Lower lobe of right lung (tissue), 2 donors: ENCODE results near the gene PPP2R2C. TPM values are rescaled to one million over a fixed set of nuclear protein-coding genes. Genes with fewer than 3 reads are reported as not detected.

ENCODE experiments used
- ATAC-seq, 2 donors: fragments of 200-7000 bp; cut with Tn5 transposase; one replicate each; pipeline ENCODE4 v1.9.1; 2020 to 2022; ENCODE audit warnings: mild to moderate bottlenecking in 2 of 2, moderate library complexity in 2 of 2
- DNase-seq: peaks from one replicate; pipeline ENCODE4 v3.0.0-alpha.2; 2020
- H3K27ac ChIP-seq: fragments of 200-600 bp; one replicate; pipeline ENCODE4 v1.8.0; 2022
- H3K27me3 ChIP-seq: fragments of 200-600 bp; one replicate; pipeline ENCODE4 v1.8.0; 2022; ENCODE audit warnings: low read depth
- H3K36me3 ChIP-seq: fragments of 200-600 bp; one replicate; pipeline ENCODE4 v1.8.0; 2022; ENCODE audit warnings: mild to moderate bottlenecking
- H3K4me1 ChIP-seq: fragments of 200-600 bp; one replicate; pipeline ENCODE4 v1.8.0; 2022
- H3K4me3 ChIP-seq: fragments of 200-600 bp; one replicate; pipeline ENCODE4 v1.8.0; 2022; ENCODE audit warnings: mild to moderate bottlenecking
- H3K9me3 ChIP-seq: fragments of 200-600 bp; one replicate; pipeline ENCODE4 v1.8.0; 2022
- CTCF ChIP-seq: fragments of 200-600 bp; IDR thresholded peaks from one replicate; pipeline ENCODE4 v1.8.0; 2022; ENCODE audit warnings: antibody characterized with exemption, mild to moderate bottlenecking
- intact Hi-C: fragments of 100-400 bp; cut with DNase I; formaldehyde crosslinking; loops from one replicate; pipeline ENCODE4 v1.11.0; 2022
- total RNA-seq: library from RNA; stranded (reverse); fragmentation: NEBNext Ultra II Directional; extraction: Animal tissue kit (Norgen Biotek cat#: 25700); gene quantifications from one replicate; pipeline ENCODE4 v1.2.1, GENCODE V29; 2021
- donor health status: DM: no; HTN: yes; CAD: no; lungs with severe emphysema.

The PPP2R2C gene
- total RNA-seq, 1 donor from 2014 or later: not detected

DNA sequence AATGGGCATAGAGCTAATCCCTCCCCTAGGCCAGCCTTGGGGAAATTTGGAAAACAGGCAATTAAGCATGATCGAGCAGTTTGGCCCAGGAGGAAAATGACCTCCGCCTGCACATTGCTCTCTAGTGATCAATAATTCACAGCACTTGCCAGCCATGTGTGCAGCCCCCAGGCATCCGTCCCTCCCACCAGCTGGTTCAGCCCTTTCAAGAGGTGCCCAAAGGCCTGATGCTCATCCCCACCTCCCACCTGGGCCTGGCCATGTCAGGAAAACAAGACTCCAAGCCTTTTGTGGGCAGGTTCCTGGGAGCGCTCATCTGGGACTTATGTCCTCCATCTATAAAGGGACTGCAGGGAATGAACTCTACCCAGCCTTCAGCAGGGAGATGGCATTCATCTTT is 17.5 kb upstream of the PPP2R2C start:
- Histone ChIP-seq H3K4me3 (no peak overlapping the region), H3K27me3 (peaks cover 4% of the 10 kb centered on the region), H3K36me3 (no peaks in the 10 kb centered on the region), H3K4me1 (no peaks in the 10 kb centered on the region), H3K9me3 (peaks cover 19% of the 10 kb centered on the region), H3K27ac (no peak overlapping the region)
- DNase-seq (no peak), ATAC-seq (no peak)
- no peak for TF ChIP-seq CTCF
- intact Hi-C loops: no loop called here

DNA sequence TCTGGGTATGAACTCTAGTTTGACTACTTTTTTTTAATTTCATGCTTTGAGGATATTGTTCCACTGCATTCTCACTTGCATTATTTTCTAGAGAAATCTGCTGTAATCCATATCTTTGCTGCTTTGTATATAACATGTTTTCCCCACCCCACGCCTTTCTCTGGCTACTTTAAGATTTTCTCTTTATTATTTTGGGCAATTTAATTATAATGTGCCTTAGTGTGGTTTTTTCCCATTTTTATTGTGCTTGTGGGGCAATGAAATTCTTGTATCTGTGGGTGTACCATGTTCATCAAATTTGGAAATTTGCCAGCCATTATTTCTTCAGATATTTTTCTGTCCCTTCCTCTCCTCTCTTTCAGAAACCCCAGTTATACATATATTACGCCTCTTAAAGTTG is 15.1 kb upstream of the PPP2R2C start:
- H3K27me3 ChIP-seq: no peaks in the 10 kb centered on the region
- no peak for TF ChIP-seq CTCF
- H3K36me3 ChIP-seq: no peaks in the 10 kb centered on the region
- ATAC-seq (no peak), DNase-seq (no peak)
- no peaks in the 10 kb centered on the region for H3K4me1 ChIP-seq
- intact Hi-C loops: no loop called here
- no peak overlapping the region for H3K27ac ChIP-seq
- no peak overlapping the region for H3K4me3 ChIP-seq
- peaks cover 24% of the 10 kb centered on the region for H3K9me3 ChIP-seq

DNA sequence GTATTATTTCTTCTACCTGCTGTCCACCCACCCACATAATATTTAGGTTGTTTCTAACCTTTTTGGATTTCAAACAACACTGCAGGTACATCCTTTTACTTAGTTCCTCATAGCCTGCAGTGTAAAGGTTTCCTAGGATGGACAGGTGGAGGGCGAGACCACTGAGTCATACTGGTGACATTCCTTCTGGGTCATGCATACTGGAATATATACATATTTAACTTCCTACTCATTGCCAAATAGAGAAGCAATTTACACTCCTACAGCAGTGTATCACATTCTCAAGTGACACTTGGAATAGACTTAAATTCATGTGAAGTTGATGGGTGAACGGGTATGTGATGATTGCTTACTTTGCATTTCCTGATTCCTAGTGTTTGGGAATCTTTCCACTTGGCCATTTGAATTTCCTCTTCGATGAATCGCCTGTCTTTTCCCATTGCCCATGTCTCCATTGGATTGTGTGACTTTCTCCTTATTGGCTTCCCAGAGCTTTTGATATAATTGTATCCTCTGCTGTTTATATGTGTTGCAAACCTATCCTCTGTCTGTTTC is 8.2 kb upstream of the PPP2R2C start:
- H3K36me3 ChIP-seq: no peaks in the 10 kb centered on the region
- DNase-seq: no peak
- H3K27me3 ChIP-seq: peaks cover 23% of the 10 kb centered on the region
- no peak for ATAC-seq
- no peaks in the 10 kb centered on the region for H3K4me1 ChIP-seq
- H3K9me3 ChIP-seq: peaks cover 8% of the 10 kb centered on the region
- no peak overlapping the region for H3K27ac ChIP-seq
- no peak overlapping the region for H3K4me3 ChIP-seq
- no peak for TF ChIP-seq CTCF
- intact Hi-C loops: no loop called here

DNA sequence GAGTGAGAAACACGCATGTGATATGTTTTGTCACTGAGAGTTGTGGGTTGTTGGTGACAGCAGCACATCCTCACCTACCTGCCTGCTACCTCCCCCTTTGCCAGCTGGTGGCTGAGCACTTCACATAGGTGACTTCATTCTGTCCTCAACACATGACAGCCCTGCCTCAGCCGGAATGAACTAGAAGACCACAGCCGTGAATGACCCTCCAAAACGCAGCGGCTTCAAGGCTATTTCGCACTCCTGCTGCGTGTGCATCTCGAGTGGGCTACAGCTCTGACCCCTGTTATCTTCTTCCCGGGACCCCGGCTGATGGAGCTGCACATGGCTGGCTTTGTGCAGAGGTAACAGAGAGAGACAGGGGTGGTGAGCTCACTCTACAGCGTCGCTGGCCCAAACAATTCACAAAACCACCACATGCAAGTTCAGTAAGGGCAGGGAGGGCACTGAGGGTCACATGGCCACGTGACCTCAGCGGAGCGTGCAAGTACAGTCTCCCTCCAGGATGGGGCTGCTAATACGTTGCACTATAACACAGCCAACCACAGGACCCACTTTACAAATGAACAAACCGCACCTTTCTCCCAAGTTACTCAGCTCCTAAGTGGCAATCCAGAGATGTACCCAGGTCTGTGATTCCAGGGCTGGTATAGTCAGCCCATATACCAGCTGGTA is 6.3 kb upstream of the PPP2R2C start:
- no peak for TF ChIP-seq CTCF
- intact Hi-C loops: no loop called here
- H3K4me3 ChIP-seq: no peak overlapping the region
- no peaks in the 10 kb centered on the region for H3K4me1 ChIP-seq
- H3K27ac ChIP-seq: no peak overlapping the region
- DNase-seq (no peak), ATAC-seq (no peak)
- no peaks in the 10 kb centered on the region for H3K9me3 ChIP-seq
- H3K36me3 ChIP-seq: no peaks in the 10 kb centered on the region
- peaks cover 35% of the 10 kb centered on the region for H3K27me3 ChIP-seq

- H3K4me1 ChIP-seq: no peaks in the 10 kb centered on the region
- peaks cover 47% of the 10 kb centered on the region for H3K27me3 ChIP-seq
- H3K4me3 ChIP-seq: no peak overlapping the region
- no peaks in the 10 kb centered on the region for H3K36me3 ChIP-seq
- H3K9me3 ChIP-seq: no peaks in the 10 kb centered on the region
- no peak overlapping the region for H3K27ac ChIP-seq
- no peak for TF ChIP-seq CTCF
- DNase-seq (no peak), ATAC-seq (no peak)
- intact Hi-C loops: no loop called here
Observed at GRCh38 chr4:6476893-6477292, 4.5 kb upstream of the PPP2R2C start.
